Measurements from ENCODE around the gene HES7.

HES7 gene

GRCh38 chr17:8154608-8155155 is 30.8 kb upstream of the HES7 start:
- DNase-seq (ENCODE audit: low read depth), result peak; percentile 54
- no peak for TF ChIP-seq CTCF (conservative IDR thresholded peaks at IDR 0.05; ENCODE audit: control insufficient read depth, insufficient read depth, low read depth, low read length)
- peak overlapping the region; percentile 62 for H3K4me3 ChIP-seq (ENCODE audit: control insufficient read depth, low read depth, low read length)

GRCh38 chr17:8153957-8154607 is 30.2 kb upstream of the HES7 start:
- DNase-seq (ENCODE audit: low read depth), result peak; percentile 99
- H3K4me3 ChIP-seq (ENCODE audit: control insufficient read depth, low read depth, low read length), result peak overlapping the region; percentile 62
- TF ChIP-seq CTCF (conservative IDR thresholded peaks at IDR 0.05; ENCODE audit: control insufficient read depth, insufficient read depth, low read depth, low read length), result no peak

GRCh38 chr17:8153525-8153956 is 29.6 kb upstream of the HES7 start:
- peak; percentile 99 for DNase-seq (ENCODE audit: low read depth)
- TF ChIP-seq CTCF (conservative IDR thresholded peaks at IDR 0.05; ENCODE audit: control insufficient read depth, insufficient read depth, low read depth, low read length), result no peak
- peak overlapping the region; percentile 39 for H3K4me3 ChIP-seq (ENCODE audit: control insufficient read depth, low read depth, low read length)

GRCh38 chr17:8153031-8153451 is 29.1 kb upstream of the HES7 start:
- DNase-seq (ENCODE audit: low read depth), result no peak
- peak overlapping the region; percentile 97 for H3K4me3 ChIP-seq (ENCODE audit: control insufficient read depth, low read depth, low read length)
- no peak for TF ChIP-seq CTCF (conservative IDR thresholded peaks at IDR 0.05; ENCODE audit: control insufficient read depth, insufficient read depth, low read depth, low read length)

- DNase-seq (ENCODE audit: low read depth), result peak; percentile 97
- no peak for TF ChIP-seq CTCF (conservative IDR thresholded peaks at IDR 0.05; ENCODE audit: control insufficient read depth, insufficient read depth, low read depth, low read length)
- H3K4me3 ChIP-seq (ENCODE audit: control insufficient read depth, low read depth, low read length), result peak within 1 kb of the TSS; percentile 97
These were observed 28.3 kb upstream of the HES7 start, which contains the start of gene PER1 for GRCh38 chr17:8152112-8152775. Gene PER1 (minus strand): TSS chr17:8152404. CDS start chr17:8150706, 1,698 bp downstream.

GRCh38 chr17:8151641-8152111 is 27.8 kb upstream of the HES7 start:
- DNase-seq (ENCODE audit: low read depth), result peak; percentile 84
- no peak for TF ChIP-seq CTCF (conservative IDR thresholded peaks at IDR 0.05; ENCODE audit: control insufficient read depth, insufficient read depth, low read depth, low read length)
- H3K4me3 ChIP-seq (ENCODE audit: control insufficient read depth, low read depth, low read length), result peak overlapping the region; percentile 97

All from fibroblast of mammary gland (primary cell).